Measurements from ENCODE around the gene DTX4.
"Not testable (repeated sequence)": the region's sequence is repeated elsewhere in the genome, so short reads cannot be mapped to it uniquely, and the experiment has no call there.

Gene DTX4

GRCh38 chr11:59171508-59172322 is at the start of gene DTX4:
DTX4 (plus strand) TSS chr11:59172132; CDS start chr11:59172596, 464 bp downstream.
- peak; percentile 88 for DNase-seq (ENCODE audit: low spot score)

- peak; percentile 54 for DNase-seq (ENCODE audit: low spot score)
These were observed 36.1 kb upstream of the DTX4 start for GRCh38 chr11:59135648-59136461.

- not testable (repeated sequence) for DNase-seq (ENCODE audit: low spot score)
These were observed 35.4 kb upstream of the DTX4 start for GRCh38 chr11:59136551-59136950.

- DNase-seq (ENCODE audit: low spot score) = no peak
These were observed 34.7 kb upstream of the DTX4 start for GRCh38 chr11:59137190-59137589.

DNA sequence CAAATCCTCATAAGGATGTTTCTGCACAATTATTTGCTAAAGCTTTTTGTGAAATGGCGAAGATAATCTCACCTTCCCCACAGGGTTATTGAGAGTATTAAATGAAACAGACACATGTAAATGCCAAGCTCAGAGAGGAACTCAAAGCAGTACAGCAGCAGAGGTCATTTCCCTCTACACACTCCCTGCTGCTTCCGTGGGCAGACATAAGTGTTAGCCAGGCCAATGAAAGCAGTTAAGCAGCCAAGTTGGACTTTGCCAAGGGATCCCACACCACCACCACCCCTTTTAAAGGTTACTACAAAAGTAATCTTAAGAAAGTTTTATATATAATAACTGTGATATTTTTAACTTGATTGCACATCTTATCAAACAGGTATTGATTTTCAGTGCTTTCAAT is 33.3 kb upstream of the DTX4 start:
- DNase-seq (ENCODE audit: low spot score) = no peak

- DNase-seq (ENCODE audit: low spot score) = no peak
These were observed 30.7 kb upstream of the DTX4 start for GRCh38 chr11:59141191-59141590.

DNA sequence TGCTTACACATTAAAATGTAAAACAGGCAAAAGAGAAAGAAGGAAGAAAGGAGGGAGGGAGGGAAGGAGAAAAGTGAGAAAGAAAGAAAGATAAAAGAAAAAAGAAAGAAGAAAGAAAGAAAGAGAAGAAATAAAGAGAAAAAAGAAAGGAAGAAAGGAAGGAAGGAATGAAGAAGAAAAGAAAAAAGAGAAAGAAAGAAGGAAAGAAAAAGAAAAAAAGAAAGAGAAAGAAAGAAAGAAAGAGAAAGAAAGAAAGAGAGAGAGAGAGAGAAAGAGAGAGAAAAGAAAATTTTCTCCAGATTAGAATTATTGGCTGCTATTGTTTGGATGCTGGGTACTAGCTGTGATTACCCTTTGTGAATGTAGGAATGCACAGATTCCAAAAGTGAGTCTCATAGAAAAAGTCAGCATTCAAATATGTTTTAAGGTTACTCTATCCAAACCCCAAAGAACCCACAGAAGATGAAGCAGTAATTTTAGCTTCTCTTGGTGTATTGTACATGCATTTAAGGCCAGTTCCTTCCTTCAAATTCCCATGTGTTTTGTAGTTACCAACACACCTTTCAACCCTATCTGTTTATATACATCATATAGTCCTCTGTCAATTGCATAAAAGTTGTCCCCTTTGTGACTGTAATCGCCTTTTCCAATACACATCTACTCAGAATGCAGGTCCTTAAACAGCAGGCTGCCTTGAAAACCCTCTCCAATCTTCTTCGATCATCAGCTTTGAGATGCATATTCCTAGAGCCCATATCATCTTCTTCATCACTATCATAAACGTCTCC is 30.1 kb upstream of the DTX4 start:
- DNase-seq (ENCODE audit: low spot score) = no peak

- DNase-seq (ENCODE audit: low spot score) = peak; percentile 82
These were observed 29.1 kb upstream of the DTX4 start, which contains the start of gene FAM111A for GRCh38 chr11:59142530-59143507. FAM111A (plus strand) TSS chr11:59142856; CDS start chr11:59148873, 6,017 bp downstream.

DNA sequence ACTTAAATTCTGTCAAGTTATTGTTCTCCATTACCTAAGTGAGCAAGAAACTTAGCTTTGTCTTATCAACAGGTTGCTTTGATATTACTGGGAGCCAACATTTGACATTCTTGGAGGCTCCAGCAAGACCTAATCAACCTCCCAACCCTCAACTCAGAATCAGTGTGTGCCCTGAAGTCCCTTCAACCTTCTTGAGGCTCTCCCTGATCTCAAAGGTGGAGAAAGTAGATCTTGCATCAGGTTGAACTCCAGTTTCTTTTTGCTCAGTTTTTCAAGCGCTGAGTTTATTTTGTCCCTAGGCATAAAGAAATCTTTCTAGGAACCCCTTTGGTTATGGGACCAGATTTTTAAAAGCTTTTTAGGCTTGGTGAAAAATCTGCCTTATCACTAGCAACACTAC is 27.8 kb upstream of the DTX4 start:
- DNase-seq (ENCODE audit: low spot score) = no peak

- DNase-seq (ENCODE audit: low spot score) = peak; percentile 91
These were observed 27.2 kb upstream of the DTX4 start for GRCh38 chr11:59144579-59145345.

- DNase-seq (ENCODE audit: low spot score) = no peak
These were observed 26.4 kb upstream of the DTX4 start for GRCh38 chr11:59145534-59145933.

DNA sequence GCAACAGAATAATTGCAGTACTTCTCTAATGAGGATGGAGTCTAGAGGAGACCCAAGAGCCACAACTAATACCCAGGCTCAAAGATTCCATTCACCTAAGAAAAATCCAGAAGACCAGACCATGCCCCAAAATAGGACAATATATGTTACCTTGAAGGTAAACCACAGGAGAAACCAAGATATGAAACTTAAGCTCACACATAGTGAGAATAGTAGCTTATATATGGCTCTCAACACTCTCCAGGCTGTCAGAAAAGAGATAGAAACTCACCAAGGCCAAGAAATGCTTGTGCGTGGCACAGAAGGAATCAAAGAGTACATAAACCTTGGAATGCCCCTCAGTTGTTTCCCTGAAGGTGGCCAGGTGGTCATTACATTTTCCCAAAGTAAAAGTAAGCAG is 20.2 kb upstream of the DTX4 start:
- DNase-seq (ENCODE audit: low spot score) = no peak

GRCh38 chr11:59152312-59152951 is 19.5 kb upstream of the DTX4 start:
- no peak for DNase-seq (ENCODE audit: low spot score)

DNA sequence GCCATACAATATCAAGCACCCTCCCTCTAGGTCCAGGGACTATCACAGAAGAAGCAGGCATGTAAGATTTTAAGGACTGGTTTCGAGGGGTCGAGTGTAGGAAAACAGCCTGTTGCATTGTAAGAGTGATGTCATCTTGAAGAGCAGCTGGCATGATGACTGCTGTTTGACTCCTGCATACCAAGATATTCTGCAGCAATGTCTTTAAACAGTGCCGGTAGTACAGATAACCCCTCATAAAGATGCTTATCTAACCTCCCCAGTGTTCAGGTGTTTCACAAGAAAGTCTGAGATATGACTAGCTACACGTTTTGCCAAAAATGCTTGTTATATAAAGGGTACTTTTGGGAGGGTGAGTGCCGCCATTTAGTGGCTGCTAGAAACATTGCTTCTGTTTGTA is 17.3 kb upstream of the DTX4 start:
- DNase-seq (ENCODE audit: low spot score) = no peak

- DNase-seq (ENCODE audit: low spot score) = no peak
These were observed 14.5 kb upstream of the DTX4 start for GRCh38 chr11:59157433-59157832.

DNA sequence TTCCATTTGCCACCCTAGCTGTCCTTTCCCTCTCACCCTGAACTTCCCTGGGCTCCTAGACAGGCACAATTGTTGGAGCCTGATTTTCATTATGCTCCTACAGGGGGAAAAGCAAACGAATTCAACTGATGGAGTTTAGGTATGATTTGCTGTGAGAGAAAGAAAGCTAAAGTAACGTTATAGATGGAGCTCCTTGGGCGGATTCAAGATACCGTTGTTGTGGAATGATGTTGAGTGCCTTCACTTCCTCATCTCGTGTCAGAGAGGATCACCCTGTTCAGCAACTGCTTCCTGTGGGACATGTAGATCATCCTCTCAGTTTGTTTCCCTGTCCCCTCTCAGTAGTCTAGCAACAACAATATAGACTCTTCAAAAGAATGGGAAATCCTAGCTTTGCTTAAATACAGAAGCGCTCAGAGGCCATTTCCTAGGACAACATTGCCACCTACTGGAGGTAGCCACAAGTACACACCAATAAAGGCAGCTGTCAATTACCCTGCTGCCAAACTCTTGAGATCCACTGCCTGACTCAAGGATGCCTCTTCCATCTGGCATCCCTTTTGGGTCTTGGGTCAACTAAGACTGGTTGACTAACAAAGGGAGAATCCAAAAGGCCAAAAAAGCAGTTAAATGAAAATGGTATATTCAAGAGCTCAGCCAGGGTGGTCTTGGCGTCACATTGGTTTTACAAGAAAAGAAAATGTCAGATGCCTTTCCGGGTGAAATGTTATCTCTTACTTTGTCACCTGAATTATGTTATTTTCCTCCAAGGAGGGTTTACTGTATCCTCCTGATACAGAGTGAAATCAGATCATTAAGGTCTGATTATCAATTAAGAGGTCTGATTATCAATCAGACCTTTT is 13.5 kb upstream of the DTX4 start:
- peak; percentile 86 for DNase-seq (ENCODE audit: low spot score)

GRCh38 chr11:59164028-59164427 is 7.9 kb upstream of the DTX4 start:
- no peak for DNase-seq (ENCODE audit: low spot score)

GRCh38 chr11:59172345-59173079 is 580 bp downstream of the DTX4 start:
- DNase-seq (ENCODE audit: low spot score) = no peak

Measured in COLO829 (cell line).